OCI-LY7 (cell line): ENCODE data around the gene PEX5L.

ENCODE experiments used
- CTCF ChIP-seq: fragments of 200-600 bp; sonication (generic); conservative IDR thresholded peaks from 2 replicates; pipeline ENCODE4 v1.5.1; 2014; ENCODE audit warnings: mild to moderate bottlenecking, antibody characterized with exemption, low read length, moderate library complexity, mixed read lengths
- EZH2phosphoT487 ChIP-seq: fragments of 200-600 bp; sonication (generic); IDR thresholded peaks from 2 replicates; pipeline ENCODE4 v1.6.1; 2018; ENCODE audit warnings: low read depth, borderline replicate concordance, mild to moderate bottlenecking, mixed run types, antibody characterized with exemption, low read length, moderate library complexity, mixed read lengths

GRCh38 chr3:179853176-179853575 is 183.6 kb downstream of the PEX5L start:
- TF ChIP-seq CTCF (no peak), EZH2phosphoT487 (no peak)
